ENCODE measurements around the gene SF1.

The SF1 gene

GRCh38 chr11:64800303-64801157 lies 22.2 kb upstream of the SF1 start:
- Histone ChIP-seq H3F3A (ENCODE audit: low read depth) (no peaks in the 10 kb centered on the region), H3K9ac (ENCODE audit: low read depth, low read length, poor library complexity, severe bottlenecking) (no peak overlapping the region), H3K4me2 (ENCODE audit: low read depth, low read length, poor library complexity, severe bottlenecking) (peak overlapping the region; percentile 9), H3K36me3 (ENCODE audit: insufficient read depth, low read length) (no peaks in the 10 kb centered on the region), H3K9me2 (replicated peaks; ENCODE audit: low read depth, low read length) (no peaks in the 10 kb centered on the region), H3K4me3 (ENCODE audit: low read length, poor library complexity, severe bottlenecking) (no peak overlapping the region), H3K9me3 (ENCODE audit: insufficient read depth, low read depth, low read length) (no peaks in the 10 kb centered on the region), H3K79me2 (ENCODE audit: insufficient read depth, low read length) (no peaks in the 10 kb centered on the region), H2AFZ (ENCODE audit: low read length) (no peak overlapping the region), H3K4me1 (ENCODE audit: insufficient read depth, low read length, poor library complexity, severe bottlenecking) (peaks cover 50% of the 10 kb centered on the region), H3K27me3 (ENCODE audit: insufficient read depth, low read length, poor library complexity, severe bottlenecking) (no peaks in the 10 kb centered on the region), H4K20me1 (ENCODE audit: insufficient read depth, low read length, poor library complexity, severe bottlenecking) (no peaks in the 10 kb centered on the region)
- no peak for TF ChIP-seq CTCF (conservative IDR thresholded peaks at IDR 0.05; ENCODE audit: low read length)
- no peak for TF ChIP-seq EZH2phosphoT487 (IDR thresholded peaks at IDR 0.05; ENCODE audit: borderline replicate concordance)

- no peaks in the 10 kb centered on the region for H3F3A ChIP-seq (ENCODE audit: low read depth)
- no peak overlapping the region for H2AFZ ChIP-seq (ENCODE audit: low read length)
- TF ChIP-seq CTCF (conservative IDR thresholded peaks at IDR 0.05; ENCODE audit: low read length) (no peak), EZH2phosphoT487 (IDR thresholded peaks at IDR 0.05; ENCODE audit: borderline replicate concordance) (no peak)
- H3K9me2 ChIP-seq (replicated peaks; ENCODE audit: low read depth, low read length), result no peaks in the 10 kb centered on the region
- H3K9ac ChIP-seq (ENCODE audit: low read depth, low read length, poor library complexity, severe bottlenecking), result no peak overlapping the region
- H3K9me3 ChIP-seq (ENCODE audit: insufficient read depth, low read depth, low read length), result no peaks in the 10 kb centered on the region
- H3K36me3 ChIP-seq (ENCODE audit: insufficient read depth, low read length), result no peaks in the 10 kb centered on the region
- peak overlapping the region; percentile 9 for H3K4me2 ChIP-seq (ENCODE audit: low read depth, low read length, poor library complexity, severe bottlenecking)
- H3K4me3 ChIP-seq (ENCODE audit: low read length, poor library complexity, severe bottlenecking), result no peak overlapping the region
- no peaks in the 10 kb centered on the region for H3K27me3 ChIP-seq (ENCODE audit: insufficient read depth, low read length, poor library complexity, severe bottlenecking)
- H4K20me1 ChIP-seq (ENCODE audit: insufficient read depth, low read length, poor library complexity, severe bottlenecking), result no peaks in the 10 kb centered on the region
- no peaks in the 10 kb centered on the region for H3K79me2 ChIP-seq (ENCODE audit: insufficient read depth, low read length)
- H3K4me1 ChIP-seq (ENCODE audit: insufficient read depth, low read length, poor library complexity, severe bottlenecking), result peaks cover 52% of the 10 kb centered on the region
Measured at GRCh38 chr11:64799623-64800302, 21.4 kb upstream of the SF1 start.

- peaks cover 53% of the 10 kb centered on the region for H3K4me1 ChIP-seq (ENCODE audit: insufficient read depth, low read length, poor library complexity, severe bottlenecking)
- no peaks in the 10 kb centered on the region for H4K20me1 ChIP-seq (ENCODE audit: insufficient read depth, low read length, poor library complexity, severe bottlenecking)
- H3K4me2 ChIP-seq (ENCODE audit: low read depth, low read length, poor library complexity, severe bottlenecking), result peak overlapping the region; percentile 9
- H3K36me3 ChIP-seq (ENCODE audit: insufficient read depth, low read length), result no peaks in the 10 kb centered on the region
- H3K79me2 ChIP-seq (ENCODE audit: insufficient read depth, low read length), result no peaks in the 10 kb centered on the region
- H3K9me2 ChIP-seq (replicated peaks; ENCODE audit: low read depth, low read length), result no peaks in the 10 kb centered on the region
- no peaks in the 10 kb centered on the region for H3K9me3 ChIP-seq (ENCODE audit: insufficient read depth, low read depth, low read length)
- no peaks in the 10 kb centered on the region for H3F3A ChIP-seq (ENCODE audit: low read depth)
- no peak for TF ChIP-seq CTCF (conservative IDR thresholded peaks at IDR 0.05; ENCODE audit: low read length)
- TF ChIP-seq EZH2phosphoT487 (IDR thresholded peaks at IDR 0.05; ENCODE audit: borderline replicate concordance), result no peak
- H2AFZ ChIP-seq (ENCODE audit: low read length), result no peak overlapping the region
- no peaks in the 10 kb centered on the region for H3K27me3 ChIP-seq (ENCODE audit: insufficient read depth, low read length, poor library complexity, severe bottlenecking)
- no peak overlapping the region for H3K9ac ChIP-seq (ENCODE audit: low read depth, low read length, poor library complexity, severe bottlenecking)
- no peak overlapping the region for H3K4me3 ChIP-seq (ENCODE audit: low read length, poor library complexity, severe bottlenecking)
Measured at GRCh38 chr11:64799256-64799622, 20.9 kb upstream of the SF1 start.
